ENCODE results near the gene PEX11G.

PEX11G gene

GRCh38 chr19:7497292-7497691 is 8.5 kb upstream of the PEX11G start:
- Histone ChIP-seq H3F3A (ENCODE audit: insufficient read depth, low read length) (no peaks in the 10 kb centered on the region), H3K9ac (ENCODE audit: low read length) (no peak overlapping the region), H4K20me1 (ENCODE audit: insufficient read depth, low read length) (no peaks in the 10 kb centered on the region), H3K9me2 (ENCODE audit: low read depth, low read length) (no peaks in the 10 kb centered on the region), H3K4me1 (ENCODE audit: insufficient read depth, low read length, severe bottlenecking) (no peaks in the 10 kb centered on the region), H3K9me3 (ENCODE audit: low read length) (no peaks in the 10 kb centered on the region), H2AFZ (ENCODE audit: low read length) (no peak overlapping the region), H3K79me2 (ENCODE audit: insufficient read depth, low read length) (no peaks in the 10 kb centered on the region), H3K27ac (ENCODE audit: low read depth, low read length, poor library complexity, severe bottlenecking) (no peak overlapping the region), H3K36me3 (ENCODE audit: insufficient read depth, low read length) (no peaks in the 10 kb centered on the region), H3K4me2 (ENCODE audit: low read length) (no peak overlapping the region), H3K27me3 (ENCODE audit: insufficient read depth, low read length) (no peaks in the 10 kb centered on the region; the same call in 1 of the 2 replicates), H3K4me3 (ENCODE audit: low read depth, low read length, poor library complexity, severe bottlenecking) (no peak overlapping the region)
- TF ChIP-seq CTCF (IDR thresholded peaks at IDR 0.05; ENCODE audit: low read length) = peak; percentile 52
- TF ChIP-seq EZH2 (IDR thresholded peaks at IDR 0.05; ENCODE audit: borderline replicate concordance, low read length) = no peak

GRCh38 chr19:7494416-7495098 is 5.7 kb upstream of the PEX11G start:
- Histone ChIP-seq H2AFZ (ENCODE audit: low read length) (no peak overlapping the region), H3K27me3 (ENCODE audit: insufficient read depth, low read length) (no peaks in the 10 kb centered on the region; the same call in 1 of the 2 replicates), H3F3A (ENCODE audit: insufficient read depth, low read length) (no peaks in the 10 kb centered on the region), H3K4me2 (ENCODE audit: low read length) (no peak overlapping the region), H3K9me3 (ENCODE audit: low read length) (no peaks in the 10 kb centered on the region), H3K4me1 (ENCODE audit: insufficient read depth, low read length, severe bottlenecking) (peaks cover 2% of the 10 kb centered on the region), H3K36me3 (ENCODE audit: insufficient read depth, low read length) (no peaks in the 10 kb centered on the region), H4K20me1 (ENCODE audit: insufficient read depth, low read length) (no peaks in the 10 kb centered on the region), H3K9me2 (ENCODE audit: low read depth, low read length) (no peaks in the 10 kb centered on the region), H3K79me2 (ENCODE audit: insufficient read depth, low read length) (no peaks in the 10 kb centered on the region), H3K9ac (ENCODE audit: low read length) (no peak overlapping the region), H3K4me3 (ENCODE audit: low read depth, low read length, poor library complexity, severe bottlenecking) (no peak overlapping the region), H3K27ac (ENCODE audit: low read depth, low read length, poor library complexity, severe bottlenecking) (no peak overlapping the region)
- TF ChIP-seq CTCF (IDR thresholded peaks at IDR 0.05; ENCODE audit: low read length) (no peak), EZH2 (IDR thresholded peaks at IDR 0.05; ENCODE audit: borderline replicate concordance, low read length) (no peak)

- TF ChIP-seq EZH2 (IDR thresholded peaks at IDR 0.05; ENCODE audit: borderline replicate concordance, low read length) (no peak), CTCF (IDR thresholded peaks at IDR 0.05; ENCODE audit: low read length) (no peak)
Measured at GRCh38 chr19:7492558-7492957, 3.7 kb upstream of the PEX11G start.

More at GRCh38 chr19:7492558-7492957, 3.7 kb upstream of the PEX11G start:
- Histone ChIP-seq H3K9me3 (ENCODE audit: low read length) (no peaks in the 10 kb centered on the region), H3K79me2 (ENCODE audit: insufficient read depth, low read length) (no peaks in the 10 kb centered on the region), H3K4me1 (ENCODE audit: insufficient read depth, low read length, severe bottlenecking) (peaks cover 11% of the 10 kb centered on the region), H3K4me3 (ENCODE audit: low read depth, low read length, poor library complexity, severe bottlenecking) (no peak overlapping the region), H3K9me2 (ENCODE audit: low read depth, low read length) (no peaks in the 10 kb centered on the region), H3K27me3 (ENCODE audit: insufficient read depth, low read length) (no peaks in the 10 kb centered on the region; the same call in 1 of the 2 replicates), H2AFZ (ENCODE audit: low read length) (no peak overlapping the region), H3K27ac (ENCODE audit: low read depth, low read length, poor library complexity, severe bottlenecking) (no peak overlapping the region), H3F3A (ENCODE audit: insufficient read depth, low read length) (no peaks in the 10 kb centered on the region), H3K9ac (ENCODE audit: low read length) (no peak overlapping the region), H4K20me1 (ENCODE audit: insufficient read depth, low read length) (no peaks in the 10 kb centered on the region), H3K36me3 (ENCODE audit: insufficient read depth, low read length) (no peaks in the 10 kb centered on the region), H3K4me2 (ENCODE audit: low read length) (no peak overlapping the region)

Data from OCI-LY1 (cell line).